ENCODE measurements around the gene MYMX.

Gene MYMX

DNA sequence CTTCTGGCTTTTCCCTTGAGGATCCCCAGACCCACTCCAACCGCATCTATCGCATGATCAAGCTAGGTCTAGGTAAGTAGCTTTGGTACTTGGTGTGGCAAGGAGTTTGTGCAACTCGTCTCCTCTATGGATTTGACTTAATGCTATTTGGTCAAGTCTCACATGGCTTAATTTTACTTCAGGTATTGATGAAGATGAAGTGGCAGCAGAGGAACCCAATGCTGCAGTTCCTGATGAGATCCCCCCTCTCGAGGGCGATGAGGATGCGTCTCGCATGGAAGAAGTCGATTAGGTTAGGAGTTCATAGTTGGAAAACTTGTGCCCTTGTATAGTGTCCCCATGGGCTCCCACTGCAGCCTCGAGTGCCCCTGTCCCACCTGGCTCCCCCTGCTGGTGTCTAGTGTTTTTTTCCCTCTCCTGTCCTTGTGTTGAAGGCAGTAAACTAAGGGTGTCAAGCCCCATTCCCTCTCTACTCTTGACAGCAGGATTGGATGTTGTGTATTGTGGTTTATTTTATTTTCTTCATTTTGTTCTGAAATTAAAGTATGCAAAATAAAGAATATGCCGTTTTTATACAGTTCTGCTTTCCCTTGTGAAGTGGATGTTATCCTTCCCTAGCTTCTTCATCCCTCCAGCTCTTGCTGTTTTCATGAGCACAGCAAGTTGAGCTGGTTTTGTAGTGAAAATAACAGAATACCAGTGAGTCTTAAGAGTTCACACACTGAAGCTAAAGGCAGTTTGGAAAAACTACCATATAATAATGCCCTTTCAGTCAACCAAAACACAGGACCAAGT lies 36.8 kb downstream of the MYMX start:
- no peak for DNase-seq

- DNase-seq = no peak
Observed at GRCh38 chr6:44254191-44255104, 37.7 kb downstream of the MYMX start.

DNA sequence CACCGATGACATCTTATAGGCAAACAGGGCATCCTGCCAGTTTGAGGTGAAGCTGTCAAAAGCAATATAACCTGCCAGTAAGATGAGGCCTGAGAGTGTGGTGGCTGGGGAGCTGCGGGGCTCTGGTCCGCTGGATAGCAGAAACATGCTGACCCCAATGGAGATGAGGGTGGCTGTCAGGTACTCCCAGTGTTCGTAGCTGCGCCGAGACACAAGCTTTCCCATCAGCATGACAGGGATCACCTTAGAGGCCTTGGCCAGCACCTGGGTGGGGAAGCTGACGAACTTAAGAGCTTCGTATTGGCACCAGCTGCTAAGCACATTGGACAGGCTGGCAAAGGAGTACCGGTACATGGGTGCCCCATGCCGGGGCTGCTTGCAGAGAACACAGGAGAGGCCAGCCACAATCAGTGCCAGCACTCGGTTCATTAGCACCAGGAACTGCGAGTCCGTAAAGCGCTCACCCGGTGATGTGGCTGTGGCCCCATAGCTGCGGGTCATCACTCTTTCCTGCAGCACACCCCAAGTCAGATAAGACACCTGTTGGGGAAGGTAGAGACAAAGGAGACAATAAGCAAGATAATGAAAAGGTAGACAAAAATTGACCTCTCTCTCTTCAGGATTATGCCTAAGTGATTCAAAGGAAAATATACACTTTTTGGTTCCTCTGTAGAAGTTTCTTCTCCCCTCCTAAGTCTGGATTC lies 38.5 kb downstream of the MYMX start:
- no peak for DNase-seq

DNA sequence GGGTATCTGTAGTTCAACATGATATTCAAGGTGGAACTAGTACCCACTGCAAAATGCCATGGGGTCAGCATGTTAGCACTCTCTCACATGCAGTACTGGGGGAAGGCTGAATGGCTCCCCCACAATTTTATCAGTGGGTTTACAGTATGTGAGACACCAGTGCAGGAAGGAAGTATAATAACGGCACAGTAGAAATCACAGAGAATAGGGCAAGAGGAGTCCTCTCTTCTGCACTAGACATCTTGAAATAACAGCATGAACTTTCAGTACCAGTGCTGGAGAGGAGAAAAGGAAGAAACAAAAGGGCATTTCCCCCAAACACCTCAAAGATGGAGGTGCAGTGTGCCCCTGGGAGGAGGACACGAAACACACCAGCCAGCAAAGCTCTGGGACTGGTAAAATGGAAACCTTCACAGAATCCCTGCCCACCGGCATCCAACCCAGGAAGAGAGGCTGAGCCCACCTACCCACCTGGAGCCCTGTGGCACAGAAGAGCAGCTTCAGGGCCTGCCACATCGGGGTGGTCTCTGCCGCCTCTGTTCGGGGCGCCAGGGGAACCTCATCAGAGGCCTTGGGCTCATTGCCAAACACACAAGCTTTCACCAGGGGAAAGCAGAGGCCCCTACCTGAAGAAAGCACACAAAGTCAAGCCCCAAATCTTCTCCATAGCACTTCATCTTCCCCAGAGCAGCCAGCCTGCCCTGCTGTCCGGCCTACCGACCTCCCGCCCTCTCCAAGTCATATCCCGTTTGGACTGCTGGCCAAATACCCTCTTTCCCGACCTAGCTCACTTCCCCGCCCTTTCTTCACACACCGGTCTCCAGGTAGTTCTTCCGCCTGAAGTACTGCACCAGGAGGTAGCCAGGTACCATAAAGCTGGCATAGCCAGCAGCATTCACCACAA lies 39.4 kb downstream of the MYMX start:
- no peak for DNase-seq

- DNase-seq = no peak
Observed at GRCh38 chr6:44256775-44257024, 40.0 kb downstream of the MYMX start.

DNA sequence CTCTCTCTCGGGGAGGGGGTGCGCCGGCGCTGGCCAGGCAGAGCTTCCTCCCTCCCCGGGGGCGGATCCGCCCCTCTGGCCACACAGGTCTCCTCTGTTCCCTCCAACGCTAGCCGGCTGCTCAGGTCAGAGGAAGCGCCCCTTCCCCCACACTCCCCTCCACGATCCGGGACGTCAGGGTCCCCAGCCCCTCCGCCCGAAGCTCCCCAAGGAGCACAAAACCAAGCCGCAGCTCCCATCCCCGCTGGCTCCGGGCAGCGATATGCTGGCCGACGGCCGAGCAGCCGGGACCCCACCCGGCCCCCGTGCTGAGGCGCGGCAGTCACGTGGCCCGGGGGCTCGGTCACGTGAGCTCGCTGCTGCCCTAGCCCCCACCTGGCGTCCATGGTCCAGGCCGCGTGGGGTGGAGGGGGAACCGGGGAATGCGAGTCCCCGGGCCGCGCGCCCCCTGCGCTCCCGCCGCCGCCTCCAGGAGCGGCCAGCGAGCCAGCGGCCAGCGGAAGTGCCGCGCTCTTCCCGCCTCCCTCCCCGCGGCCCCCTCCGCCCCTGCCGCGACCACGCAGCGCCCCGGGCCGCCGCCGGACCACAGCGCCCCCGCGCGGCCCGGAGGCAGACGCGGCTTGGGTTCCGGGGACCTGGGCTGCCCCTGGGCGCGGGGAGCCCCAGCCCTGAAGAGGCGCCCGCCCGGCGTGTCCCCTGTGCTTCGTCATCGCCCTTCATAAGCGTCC lies 40.5 kb downstream of the MYMX start, which contains the start of gene SLC35B2:
Gene SLC35B2 (minus strand): TSS at position 504 of the 728 bp plus-strand sequence. CDS start 118 bp downstream, at position 386.
- DNase-seq = peak; percentile 68

DNA sequence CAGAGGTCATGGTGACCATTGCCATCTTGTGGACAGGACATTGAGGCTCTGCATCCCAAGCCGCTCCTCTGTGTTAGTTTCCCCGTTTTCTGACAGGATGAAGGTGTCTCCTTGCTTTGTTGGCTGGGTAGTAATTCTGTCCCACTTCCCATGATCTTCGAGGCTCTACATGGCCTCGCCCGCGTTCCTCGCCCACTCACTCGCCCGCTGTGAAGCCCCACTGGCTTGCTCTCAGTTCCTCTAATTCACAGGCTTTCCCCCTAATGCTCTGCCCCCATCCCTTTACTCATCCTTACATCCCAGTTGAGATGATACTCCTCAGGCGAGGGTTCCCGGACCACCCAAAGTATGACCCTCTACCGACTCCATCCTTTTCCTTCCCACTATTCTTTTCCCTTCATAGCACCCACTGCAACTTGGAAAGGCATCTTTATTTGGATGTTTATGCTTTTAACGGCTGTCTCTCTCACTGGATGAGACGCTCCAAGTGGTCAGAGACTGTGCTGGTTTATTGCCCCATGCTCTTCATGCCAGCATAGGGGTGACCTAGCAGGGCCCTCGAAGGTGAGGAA lies 41.1 kb downstream of the MYMX start:
- no peak for DNase-seq

DNA sequence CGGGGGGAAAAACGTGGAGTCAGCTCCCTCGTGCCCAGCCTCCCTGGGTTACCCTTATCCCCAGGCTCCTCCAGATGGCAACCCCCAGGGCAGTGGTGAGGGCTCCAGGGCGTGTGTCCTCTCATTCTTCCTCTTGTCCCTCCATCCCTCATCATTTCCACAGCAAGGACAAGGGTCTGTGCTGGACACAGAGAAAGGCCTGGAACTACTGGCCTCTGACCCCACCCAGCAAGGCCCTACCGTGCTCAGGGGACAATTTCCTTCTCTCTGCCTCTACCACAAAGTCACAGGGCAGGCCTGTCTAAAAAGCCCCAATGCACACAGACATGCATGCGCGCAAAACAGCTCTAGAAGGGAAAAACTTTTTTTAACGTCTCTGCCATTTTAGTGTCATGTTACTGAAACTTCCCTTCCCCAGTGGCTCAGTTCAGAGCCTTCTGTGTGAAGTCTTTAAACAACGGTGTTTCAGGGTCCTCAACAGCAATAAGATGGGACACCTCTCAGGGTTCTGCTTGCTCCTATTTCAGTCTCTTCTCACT lies 41.7 kb downstream of the MYMX start:
- no peak for DNase-seq

DNA sequence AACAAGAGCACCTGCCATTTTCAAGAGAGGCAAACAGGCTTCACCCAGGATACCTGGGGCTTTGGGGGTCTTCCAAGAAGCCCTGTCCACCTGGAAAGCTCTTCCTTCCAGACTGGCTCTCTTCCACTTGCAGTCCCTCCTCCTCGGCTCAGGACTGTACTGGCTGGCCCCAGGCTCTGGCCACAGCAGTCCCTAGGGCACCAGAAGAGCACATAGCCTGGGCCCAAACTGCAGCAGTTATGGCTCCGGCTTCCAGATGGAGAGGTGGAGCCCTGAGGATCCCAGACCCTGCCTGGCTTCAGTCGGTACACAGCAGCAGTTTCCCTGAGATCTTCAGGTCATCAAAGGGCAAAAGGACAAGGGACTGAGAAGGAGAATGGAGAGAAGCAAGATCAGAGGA lies 42.2 kb downstream of the MYMX start:
- DNase-seq = no peak

GRCh38 chr6:44260011-44260410 lies 43.3 kb downstream of the MYMX start:
- no peak for DNase-seq

DNA sequence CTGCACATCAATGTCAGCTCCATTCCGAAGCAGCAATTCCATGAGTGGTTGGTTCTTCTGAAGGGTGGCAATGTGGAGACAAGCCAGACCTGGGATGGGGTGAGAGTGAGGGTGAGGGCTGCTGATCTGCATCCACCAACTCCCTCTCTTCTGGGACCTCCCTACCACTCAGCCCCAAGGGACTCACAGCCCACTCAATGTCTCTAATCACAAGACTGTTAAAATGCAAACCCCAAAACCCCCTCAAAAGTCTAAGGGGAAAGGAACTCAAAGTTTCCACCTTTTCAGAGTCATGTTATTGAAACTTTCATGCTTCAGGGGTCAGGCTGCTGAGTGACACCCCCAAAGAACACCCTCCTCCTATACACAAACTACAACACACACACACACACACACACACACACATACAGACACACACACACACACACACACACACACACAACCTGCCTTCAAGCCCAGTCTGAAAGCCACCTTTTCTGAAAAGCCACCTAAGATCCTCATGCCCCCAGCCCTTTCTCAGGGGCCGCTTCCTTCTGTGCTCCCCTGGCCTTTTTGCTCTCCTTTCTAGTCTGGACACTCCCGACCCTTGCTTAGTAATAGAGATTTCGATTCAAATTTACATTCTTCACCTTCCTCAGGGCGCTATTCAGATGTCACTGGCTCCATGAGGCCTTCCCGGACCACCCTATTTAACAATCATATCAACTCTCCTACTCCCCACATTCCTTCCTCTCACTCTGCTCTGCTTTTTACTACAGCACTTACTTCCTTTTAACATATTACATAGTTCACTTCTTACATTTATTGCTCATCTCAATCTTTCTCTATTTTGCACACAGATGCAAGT lies 43.9 kb downstream of the MYMX start:
- no peak for DNase-seq

DNA sequence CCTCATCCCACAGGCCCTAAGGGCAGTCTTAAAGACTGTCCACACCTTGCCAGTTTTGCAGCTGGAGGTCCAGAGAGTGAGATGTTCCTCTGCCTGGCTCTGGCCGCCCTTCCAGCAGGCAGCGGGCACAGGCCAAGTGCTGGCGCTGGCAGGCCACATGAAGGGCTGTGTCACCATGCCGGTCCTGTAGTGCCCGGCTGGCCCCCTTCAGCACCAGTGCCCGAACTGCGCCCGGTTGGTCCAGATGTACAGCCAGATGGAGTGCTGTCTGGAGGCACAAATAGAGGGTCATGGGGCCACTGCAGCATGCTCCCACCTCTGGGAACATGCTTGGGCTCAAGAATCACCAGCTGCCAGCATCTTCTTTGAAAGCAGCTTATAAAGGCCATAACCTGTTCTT lies 44.9 kb downstream of the MYMX start:
- DNase-seq = no peak

- DNase-seq = no peak
Observed at GRCh38 chr6:44262467-44263353, 46.0 kb downstream of the MYMX start.

GRCh38 chr6:44263354-44264100 lies 46.8 kb downstream of the MYMX start:
- no peak for DNase-seq

DNA sequence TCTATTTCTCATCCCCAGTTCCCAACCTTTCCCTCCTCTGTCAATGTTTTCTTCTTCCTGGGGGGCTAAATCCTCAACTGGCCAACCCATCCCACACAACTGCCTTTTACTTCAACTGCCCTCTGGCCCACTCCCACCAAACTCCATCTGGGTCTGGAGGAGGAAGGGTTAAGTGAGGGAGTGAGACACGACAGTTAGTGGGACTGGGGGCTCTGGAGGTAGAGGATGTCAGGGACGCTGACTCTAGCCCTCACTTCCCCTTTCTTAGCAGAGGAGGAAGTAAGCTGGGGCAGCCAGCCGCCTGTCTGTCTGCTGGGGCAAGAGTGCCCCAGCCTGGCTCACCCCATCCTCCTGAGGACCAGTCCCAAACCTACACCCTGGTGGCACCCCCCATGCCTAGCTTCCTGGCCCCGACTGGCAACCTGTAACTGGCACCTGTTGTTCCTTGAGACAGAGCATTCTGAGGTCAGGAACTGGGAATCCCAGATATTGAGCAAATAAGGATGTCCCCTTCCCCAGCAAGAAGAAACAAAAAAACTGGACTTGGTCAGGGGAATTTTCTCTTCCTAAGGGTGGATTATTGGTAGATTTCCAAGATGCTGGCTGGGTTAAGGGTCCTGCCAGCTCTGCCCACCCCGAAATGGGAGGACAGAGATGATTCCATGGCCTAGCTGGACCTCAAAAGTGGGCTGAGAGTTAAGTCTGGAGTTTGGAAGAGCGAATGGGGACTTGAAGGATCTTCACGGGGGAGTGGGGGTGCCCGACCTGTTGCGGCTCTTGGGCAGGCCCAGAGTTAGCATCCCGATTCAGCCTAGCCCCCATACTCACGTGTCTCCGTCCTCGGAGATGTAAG lies 47.7 kb downstream of the MYMX start:
- no peak for DNase-seq

- peak; percentile 71 for DNase-seq
Observed at GRCh38 chr6:44265007-44265721, 48.4 kb downstream of the MYMX start, which contains the start of gene NFKBIE. TSS of gene NFKBIE (minus strand) at chr6:44265551. CDS start at chr6:44265346, 205 bp downstream.
